ENCODE results near the gene PTPN11. TPM values are rescaled to one million over a fixed set of nuclear protein-coding genes. Genes with fewer than 3 reads are reported as not detected.

PTPN11 gene
- total RNA-seq, 1 donor from 2014 or later, result 77.3 TPM

GRCh38 chr12:112466011-112466422 lies 47.3 kb downstream of the PTPN11 start:
- peaks cover 10% of the 10 kb centered on the region for H3K36me3 Mint-ChIP-seq (ENCODE audit: insufficient read depth)
- peaks cover 17% of the 10 kb centered on the region for H3K4me1 Mint-ChIP-seq (ENCODE audit: low read depth)
- H3K27me3 Mint-ChIP-seq, result no peaks in the 10 kb centered on the region
- no peaks in the 10 kb centered on the region for H3K9me3 Mint-ChIP-seq (ENCODE audit: low read depth)
- no peak for DNase-seq (ENCODE audit: low spot score, unreplicated experiment)
- H3K4me3 Mint-ChIP-seq (ENCODE audit: low read depth), result no peak overlapping the region
- peak overlapping the region; percentile 65 for H3K27ac Mint-ChIP-seq
- TF ChIP-seq, protein P1, sequence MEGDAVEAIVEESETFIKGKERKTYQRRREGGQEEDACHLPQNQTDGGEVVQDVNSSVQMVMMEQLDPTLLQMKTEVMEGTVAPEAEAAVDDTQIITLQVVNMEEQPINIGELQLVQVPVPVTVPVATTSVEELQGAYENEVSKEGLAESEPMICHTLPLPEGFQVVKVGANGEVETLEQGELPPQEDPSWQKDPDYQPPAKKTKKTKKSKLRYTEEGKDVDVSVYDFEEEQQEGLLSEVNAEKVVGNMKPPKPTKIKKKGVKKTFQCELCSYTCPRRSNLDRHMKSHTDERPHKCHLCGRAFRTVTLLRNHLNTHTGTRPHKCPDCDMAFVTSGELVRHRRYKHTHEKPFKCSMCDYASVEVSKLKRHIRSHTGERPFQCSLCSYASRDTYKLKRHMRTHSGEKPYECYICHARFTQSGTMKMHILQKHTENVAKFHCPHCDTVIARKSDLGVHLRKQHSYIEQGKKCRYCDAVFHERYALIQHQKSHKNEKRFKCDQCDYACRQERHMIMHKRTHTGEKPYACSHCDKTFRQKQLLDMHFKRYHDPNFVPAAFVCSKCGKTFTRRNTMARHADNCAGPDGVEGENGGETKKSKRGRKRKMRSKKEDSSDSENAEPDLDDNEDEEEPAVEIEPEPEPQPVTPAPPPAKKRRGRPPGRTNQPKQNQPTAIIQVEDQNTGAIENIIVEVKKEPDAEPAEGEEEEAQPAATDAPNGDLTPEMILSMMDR (IDR thresholded peaks at IDR 0.05; ENCODE audit: unreplicated experiment), result no peak

DNA sequence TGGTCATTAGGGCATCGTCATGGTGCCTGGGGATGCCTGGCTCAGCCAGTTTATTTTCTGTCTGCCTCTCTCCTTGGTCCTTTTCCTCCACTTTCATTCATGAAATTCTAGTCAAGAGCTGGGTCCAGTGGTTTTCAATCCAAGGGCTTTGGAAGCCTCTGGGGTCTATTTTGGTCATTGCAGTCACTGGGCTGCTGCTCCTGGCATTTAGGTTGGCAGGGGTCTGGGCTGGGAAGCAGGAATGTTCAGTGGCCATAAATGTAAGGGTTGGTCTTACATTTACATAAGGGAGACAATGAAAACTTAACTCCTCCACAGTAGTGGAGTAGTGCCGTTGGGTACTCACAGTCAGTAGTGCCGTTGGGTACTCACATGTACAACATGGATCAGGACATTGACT lies 48.1 kb downstream of the PTPN11 start:
- peaks cover 8% of the 10 kb centered on the region for H3K36me3 Mint-ChIP-seq (ENCODE audit: insufficient read depth)
- peaks cover 19% of the 10 kb centered on the region for H3K4me1 Mint-ChIP-seq (ENCODE audit: low read depth)
- H3K27ac Mint-ChIP-seq, result peak overlapping the region; percentile 37
- H3K9me3 Mint-ChIP-seq (ENCODE audit: low read depth), result no peaks in the 10 kb centered on the region
- no peaks in the 10 kb centered on the region for H3K27me3 Mint-ChIP-seq
- no peak for DNase-seq (ENCODE audit: low spot score, unreplicated experiment)
- H3K4me3 Mint-ChIP-seq (ENCODE audit: low read depth), result no peak overlapping the region
- TF ChIP-seq, protein P1 (IDR thresholded peaks at IDR 0.05; ENCODE audit: unreplicated experiment), result no peak

- H3K36me3 Mint-ChIP-seq (ENCODE audit: insufficient read depth), result peaks cover 9% of the 10 kb centered on the region
- H3K27me3 Mint-ChIP-seq, result no peaks in the 10 kb centered on the region
- no peak for DNase-seq (ENCODE audit: low spot score, unreplicated experiment)
- no peak overlapping the region for H3K27ac Mint-ChIP-seq
- H3K9me3 Mint-ChIP-seq (ENCODE audit: low read depth), result no peaks in the 10 kb centered on the region
- peaks cover 19% of the 10 kb centered on the region for H3K4me1 Mint-ChIP-seq (ENCODE audit: low read depth)
- H3K4me3 Mint-ChIP-seq (ENCODE audit: low read depth), result no peak overlapping the region
- TF ChIP-seq, protein P1 (IDR thresholded peaks at IDR 0.05; ENCODE audit: unreplicated experiment), result no peak
Measured at GRCh38 chr12:112468046-112468445, 49.3 kb downstream of the PTPN11 start.

- Mint-ChIP-seq H3K36me3 (ENCODE audit: insufficient read depth) (peaks cover 22% of the 10 kb centered on the region), H3K9me3 (ENCODE audit: low read depth) (no peaks in the 10 kb centered on the region), H3K27ac (no peak overlapping the region), H3K4me3 (ENCODE audit: low read depth) (no peak overlapping the region), H3K4me1 (ENCODE audit: low read depth) (peaks cover 12% of the 10 kb centered on the region), H3K27me3 (no peaks in the 10 kb centered on the region)
- no peak for DNase-seq (ENCODE audit: low spot score, unreplicated experiment)
- TF ChIP-seq, protein P1 (IDR thresholded peaks at IDR 0.05; ENCODE audit: unreplicated experiment), result peak; percentile 38
Measured at GRCh38 chr12:112473056-112473455, 54.3 kb downstream of the PTPN11 start.

- H3K4me1 Mint-ChIP-seq (ENCODE audit: low read depth), result no peaks in the 10 kb centered on the region
- H3K36me3 Mint-ChIP-seq (ENCODE audit: insufficient read depth), result peaks cover 58% of the 10 kb centered on the region
Measured at GRCh38 chr12:112479413-112479812, 60.7 kb downstream of the PTPN11 start.

More at GRCh38 chr12:112479413-112479812, 60.7 kb downstream of the PTPN11 start:
- no peak overlapping the region for H3K4me3 Mint-ChIP-seq (ENCODE audit: low read depth)
- H3K27ac Mint-ChIP-seq, result no peak overlapping the region
- no peak for DNase-seq (ENCODE audit: low spot score, unreplicated experiment)
- TF ChIP-seq, protein P1 (IDR thresholded peaks at IDR 0.05; ENCODE audit: unreplicated experiment), result no peak
- no peaks in the 10 kb centered on the region for H3K27me3 Mint-ChIP-seq
- H3K9me3 Mint-ChIP-seq (ENCODE audit: low read depth), result no peaks in the 10 kb centered on the region
